HG02884 (cell line): ENCODE measurements around the gene PBX3.

Experiments used
- ATAC-seq: cut with Tn5 transposase; IDR thresholded peaks from one replicate; pipeline ENCODE4 v1.9.1; 2021; ENCODE audit warnings: mild to moderate bottlenecking, moderate library complexity; ENCODE audit not compliant: unreplicated experiment

Gene PBX3

DNA sequence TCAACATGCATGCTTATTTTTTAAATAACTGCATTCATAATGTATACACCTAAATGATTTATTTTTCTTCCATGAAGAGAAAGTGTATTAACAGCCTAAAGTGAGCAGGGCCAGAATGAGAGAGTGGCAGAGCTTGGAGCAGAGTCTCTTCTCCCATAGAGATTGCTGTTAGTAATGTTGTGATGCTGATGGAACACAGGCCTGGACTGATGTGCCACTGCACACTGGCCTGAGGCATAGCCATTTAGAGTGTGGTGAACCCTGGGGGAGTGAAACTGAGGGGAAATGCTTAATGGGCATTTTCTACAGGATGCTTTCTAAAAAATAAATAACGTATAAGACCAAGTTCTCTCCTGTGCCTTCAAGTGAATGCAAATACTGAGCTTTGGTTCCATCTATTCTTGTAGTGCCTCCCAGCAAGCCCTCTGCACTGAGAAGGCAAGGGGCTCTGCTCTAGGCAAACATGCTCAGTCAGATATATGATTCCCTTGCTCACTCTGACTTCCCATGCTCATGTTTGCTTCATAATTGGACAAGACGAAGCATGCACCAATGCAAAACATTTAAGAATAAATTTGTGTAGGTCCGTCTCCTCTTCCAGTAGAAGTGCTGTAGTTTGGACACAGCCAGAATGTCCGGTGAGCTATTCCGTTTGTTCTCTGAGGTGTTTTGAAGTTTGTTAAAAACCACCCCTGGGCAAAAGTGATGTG lies 185.7 kb downstream of the PBX3 start:
- no peak for ATAC-seq

DNA sequence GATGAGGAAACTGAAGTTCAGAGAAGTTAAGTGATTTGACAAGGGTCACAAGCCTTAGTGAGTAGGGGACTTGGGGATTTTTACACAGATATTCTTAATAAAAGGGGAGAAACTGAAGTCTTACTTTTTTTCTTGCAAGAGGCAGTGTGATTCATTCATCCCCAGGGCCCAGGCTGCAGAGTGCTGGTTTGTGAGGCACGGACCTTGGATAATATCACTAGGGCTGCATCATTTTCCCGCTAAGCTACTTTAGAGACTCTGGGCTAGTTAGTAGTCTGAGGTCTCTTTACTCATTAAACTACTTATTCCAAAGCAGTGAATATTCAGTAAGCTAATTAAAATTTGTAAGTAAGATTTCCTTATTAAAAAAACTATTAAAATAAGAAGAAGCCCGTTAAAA lies 195.0 kb downstream of the PBX3 start:
- ATAC-seq, result no peak

GRCh38 chr9:125943831-125944230 lies 196.7 kb downstream of the PBX3 start:
- ATAC-seq, result no peak

- no peak for ATAC-seq
These were observed 199.2 kb downstream of the PBX3 start for GRCh38 chr9:125946397-125946796.

DNA sequence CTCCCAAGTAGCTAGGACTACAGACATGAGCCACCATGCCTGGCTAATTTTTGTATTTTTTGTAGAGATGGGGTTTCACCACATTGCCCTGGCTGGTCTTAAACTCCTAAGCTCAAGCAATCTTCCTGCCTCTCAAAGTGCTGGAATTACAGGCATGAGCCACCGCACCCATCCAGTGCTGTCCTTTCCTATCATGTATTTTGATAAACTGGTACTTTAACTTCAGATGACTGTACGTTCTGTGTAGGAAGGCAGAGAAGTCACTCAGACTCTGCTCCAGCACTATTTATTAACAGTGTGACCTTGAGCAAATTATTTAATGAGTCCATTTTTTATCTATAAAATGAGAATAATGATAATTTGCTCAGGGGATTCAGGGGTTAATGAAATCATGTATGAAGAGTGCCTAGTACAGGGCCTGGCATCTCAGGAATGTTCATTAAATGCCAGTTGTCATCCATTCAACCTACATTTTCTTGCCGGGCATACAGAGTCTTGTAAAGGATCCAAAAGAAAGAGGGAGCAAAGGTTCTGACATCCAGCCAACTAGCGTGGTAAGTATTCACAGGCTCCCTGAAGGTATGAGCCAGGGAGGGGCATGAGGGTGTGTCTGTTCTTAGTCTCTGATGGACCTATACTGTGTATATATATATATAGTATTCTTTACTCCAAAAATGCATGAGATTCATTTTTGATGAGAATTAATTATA lies 201.9 kb downstream of the PBX3 start:
- ATAC-seq, result no peak

GRCh38 chr9:125949703-125950460 lies 202.7 kb downstream of the PBX3 start:
- ATAC-seq, result no peak

- no peak for ATAC-seq
These were observed 203.8 kb downstream of the PBX3 start for GRCh38 chr9:125950880-125951471.

- no peak for ATAC-seq
These were observed 206.3 kb downstream of the PBX3 start for GRCh38 chr9:125953314-125954019.

DNA sequence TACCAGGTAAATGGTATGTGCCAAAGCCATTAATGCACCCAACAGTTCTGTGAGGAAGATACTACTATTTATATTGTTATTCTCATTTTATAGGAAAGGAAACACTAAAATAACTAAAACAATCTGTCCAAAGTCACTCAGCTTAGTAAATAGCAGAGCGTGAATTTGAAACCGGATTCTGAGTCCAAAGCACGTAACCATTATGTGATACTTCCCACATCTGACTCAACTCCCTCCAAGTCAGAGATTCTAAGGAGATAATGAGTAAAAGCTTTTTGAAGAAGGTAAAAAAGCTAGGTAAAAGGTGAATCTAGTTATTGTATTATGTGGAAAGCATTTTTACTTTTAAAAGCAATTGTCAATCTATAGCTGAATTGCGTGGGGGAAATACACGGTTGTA lies 208.9 kb downstream of the PBX3 start:
- no peak for ATAC-seq

GRCh38 chr9:125959315-125959714 lies 212.1 kb downstream of the PBX3 start:
- ATAC-seq, result no peak

DNA sequence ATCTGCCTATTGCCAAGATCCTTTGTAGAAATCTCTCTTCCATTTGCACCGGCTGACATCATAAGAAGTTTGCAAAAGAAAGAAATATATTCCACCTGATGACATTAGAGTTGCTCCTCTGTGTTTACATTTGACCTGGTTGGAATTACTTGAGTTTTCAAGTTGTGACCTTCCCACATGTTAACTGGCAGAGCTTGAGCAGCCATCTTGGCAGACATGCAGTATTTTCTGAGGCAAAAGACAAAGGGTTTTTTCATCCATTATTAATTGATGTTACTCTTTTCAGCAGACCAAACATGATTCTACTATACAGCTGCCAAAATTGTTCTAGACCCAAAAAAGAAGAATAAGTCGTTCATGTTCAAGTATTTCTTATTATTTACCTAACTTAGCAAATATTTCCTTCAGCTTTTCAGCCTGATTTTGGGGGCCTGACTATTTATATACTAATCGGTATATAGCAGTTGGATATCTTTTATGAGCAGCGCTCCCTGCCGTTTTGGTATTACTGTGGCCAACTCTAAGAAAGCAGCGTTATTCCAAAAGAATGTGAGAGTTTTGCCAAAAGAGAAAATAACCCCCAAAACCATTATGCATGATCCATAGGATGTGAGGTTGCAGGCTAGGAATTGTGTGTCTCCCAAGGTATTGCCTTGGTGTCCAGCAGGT lies 212.9 kb downstream of the PBX3 start:
- ATAC-seq, result no peak

DNA sequence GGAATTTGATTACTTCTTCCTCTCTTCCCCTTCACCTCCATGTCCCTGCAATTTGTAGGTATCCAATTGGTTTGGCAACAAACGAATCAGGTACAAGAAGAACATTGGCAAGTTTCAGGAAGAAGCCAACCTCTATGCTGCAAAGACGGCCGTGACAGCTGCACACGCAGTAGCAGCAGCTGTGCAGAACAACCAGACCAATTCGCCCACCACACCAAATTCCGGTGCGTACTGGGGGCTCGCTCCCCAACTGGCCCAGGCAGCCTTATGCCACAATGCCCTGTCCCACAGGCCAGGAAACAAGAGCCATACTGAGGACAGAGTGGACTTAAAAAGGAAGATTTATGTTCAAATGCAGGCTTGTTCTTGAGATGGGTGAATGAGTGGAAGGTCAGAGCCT lies 213.5 kb downstream of the PBX3 start:
- no peak for ATAC-seq

- ATAC-seq, result no peak
These were observed 213.9 kb downstream of the PBX3 start for GRCh38 chr9:125961072-125961471.

GRCh38 chr9:125963932-125964331 lies 216.8 kb downstream of the PBX3 start:
- no peak for ATAC-seq

- ATAC-seq, result no peak
These were observed 217.6 kb downstream of the PBX3 start for GRCh38 chr9:125964702-125965225.

DNA sequence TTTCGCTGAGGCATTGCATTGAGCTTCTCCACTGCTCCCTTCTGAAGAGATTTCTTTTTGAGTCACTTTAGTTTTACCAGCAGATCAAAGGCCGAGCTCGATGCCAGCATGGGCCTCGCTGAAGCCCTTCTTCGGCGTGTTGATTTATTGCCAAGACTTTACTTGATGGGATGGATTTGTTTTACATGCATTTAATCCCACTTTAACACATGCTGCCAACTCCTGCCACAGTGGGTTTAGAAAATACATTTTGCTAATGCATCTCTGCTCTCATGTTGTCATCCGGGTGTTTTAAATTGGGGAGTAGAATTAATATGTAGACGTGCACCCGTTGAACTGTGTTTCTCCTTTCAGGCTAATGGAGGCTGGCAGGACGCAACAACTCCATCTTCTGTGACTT lies 218.3 kb downstream of the PBX3 start:
- ATAC-seq, result no peak

GRCh38 chr9:125966466-125966865 lies 219.3 kb downstream of the PBX3 start:
- no peak for ATAC-seq

DNA sequence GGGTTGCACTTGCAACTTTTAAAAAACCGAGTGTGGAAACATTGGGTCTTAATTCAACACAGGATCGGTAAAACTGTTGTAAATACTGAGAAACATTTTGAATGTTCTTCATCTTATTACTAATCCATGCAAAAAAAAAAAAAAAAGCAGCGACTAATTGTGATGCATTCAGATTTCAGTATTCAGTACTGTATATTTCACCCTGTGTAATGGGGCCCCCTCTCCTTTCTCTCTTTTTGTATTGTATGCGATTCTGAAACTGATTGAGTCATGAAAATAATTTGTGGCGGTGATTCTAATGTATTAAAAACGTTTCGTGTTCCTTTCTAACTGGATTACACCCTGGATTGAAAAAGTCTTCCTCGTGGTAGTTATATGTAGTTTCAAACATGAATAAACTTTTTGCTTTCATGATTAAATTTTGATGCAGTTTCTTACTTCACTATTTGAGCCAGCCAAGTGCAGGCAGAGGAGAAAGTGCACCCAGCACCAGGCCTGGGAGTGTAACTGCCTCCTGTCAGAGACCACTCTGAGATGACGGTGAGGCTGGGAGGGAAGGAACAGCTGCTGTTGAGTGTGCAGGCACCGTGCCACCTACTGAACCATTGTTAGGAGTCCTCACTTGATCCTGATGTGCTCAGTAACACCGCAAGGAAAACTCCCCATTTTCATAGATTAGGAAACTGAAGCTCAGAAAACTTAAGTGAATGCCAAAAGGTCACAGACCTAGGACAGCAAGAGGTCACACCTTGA lies 220.0 kb downstream of the PBX3 start:
- no peak for ATAC-seq

- no peak for ATAC-seq
These were observed 221.7 kb downstream of the PBX3 start for GRCh38 chr9:125968714-125969374.
